Neural cell (in vitro differentiated cells): ENCODE measurements around the gene IL25. TPM values are rescaled to one million over a fixed set of nuclear protein-coding genes. Genes with fewer than 3 reads are reported as not detected.
"Not testable (repeated sequence)": the region's sequence is repeated elsewhere in the genome, so short reads cannot be mapped to it uniquely, and the experiment has no call there.

Experiments
- H2AFZ ChIP-seq: fragments of 200-600, 300-800 bp; sonication (generic), shearing (Covaris generic); 2 replicates; pipeline ENCODE4 v1.6.0; 2014; ENCODE audit warnings: low read depth, mild to moderate bottlenecking, antibody characterized with exemption, low read length, moderate library complexity
- H3F3A ChIP-seq: fragments of 200-600 bp; shearing (Covaris generic); 2 replicates; pipeline ENCODE4 v1.6.1; 2016; ENCODE audit warnings: mild to moderate bottlenecking, moderate library complexity, mixed read lengths, antibody characterized with exemption, low read length; ENCODE audit not compliant: insufficient read depth, poor library complexity, severe bottlenecking
- H3K27ac ChIP-seq: fragments of 200-600, 300-800 bp; sonication (generic), shearing (Covaris generic); 2 replicates; pipeline ENCODE4 v1.5.1; 2014; ENCODE audit warnings: mild to moderate bottlenecking, low read length, moderate library complexity
- H3K27me3 ChIP-seq: fragments of 300-800, 200-600 bp; sonication (generic), shearing (Covaris generic); 2 replicates; pipeline ENCODE4 v1.6.0; 2014; ENCODE audit warnings: mild to moderate bottlenecking, low read depth, low read length, moderate library complexity; ENCODE audit not compliant: insufficient read depth
- H3K36me3 ChIP-seq: fragments of 300-800, 200-600 bp; sonication (generic), shearing (Covaris generic); 2 replicates; pipeline ENCODE4 v1.5.1; 2014; ENCODE audit warnings: mild to moderate bottlenecking, antibody characterized with exemption, low read length, moderate library complexity; ENCODE audit not compliant: insufficient read depth
- H3K4me2 ChIP-seq: fragments of 300-800, 200-600 bp; sonication (generic), shearing (Covaris generic); 2 replicates; pipeline ENCODE4 v1.6.0; 2014; ENCODE audit warnings: mild to moderate bottlenecking, low read length
- H3K4me3 ChIP-seq: fragments of 300-800, 200-600 bp; sonication (generic), shearing (Covaris generic); 2 replicates; pipeline ENCODE4 v1.5.1; 2014; ENCODE audit warnings: mild to moderate bottlenecking, low read length, moderate library complexity
- H3K79me2 ChIP-seq: fragments of 200-600 bp; shearing (Covaris generic); replicated peaks from 2 replicates; pipeline ENCODE4 v1.6.0; 2014; ENCODE audit warnings: mild to moderate bottlenecking, low read length, moderate library complexity; ENCODE audit not compliant: insufficient read depth
- H3K9ac ChIP-seq: fragments of 300-800, 200-600 bp; sonication (generic), shearing (Covaris generic); 2 replicates; pipeline ENCODE4 v1.6.1; 2016; ENCODE audit warnings: mild to moderate bottlenecking, low read length, mixed read lengths
- H3K9me2 ChIP-seq: fragments of 200-600 bp; shearing (Covaris generic); 2 replicates; pipeline ENCODE4 v1.6.1; 2016; ENCODE audit warnings: mild to moderate bottlenecking, low read length, mixed read lengths; ENCODE audit not compliant: insufficient read depth
- H3K9me3 ChIP-seq: fragments of 200-600, 300-800 bp; sonication (generic), shearing (Covaris generic); 2 replicates; pipeline ENCODE4 v1.6.1; 2016; ENCODE audit warnings: mild to moderate bottlenecking, mixed run types, low read length, moderate library complexity, mixed read lengths
- H4K20me1 ChIP-seq: fragments of 200-600 bp; shearing (Covaris generic); 2 replicates; pipeline ENCODE4 v1.6.1; 2016; ENCODE audit warnings: mild to moderate bottlenecking, mixed run types; ENCODE audit not compliant: insufficient read depth
- EP300 ChIP-seq: fragments of 450-650 bp; conservative IDR thresholded peaks from 2 replicates; pipeline ENCODE4 v1.6.1; 2014; ENCODE audit warnings: antibody characterized with exemption, mild to moderate bottlenecking, moderate library complexity; ENCODE audit not compliant: poor library complexity, severe bottlenecking
- EZH2 ChIP-seq: fragments of 200-600, 300-800 bp; shearing (Covaris generic), sonication (generic); IDR thresholded peaks from 2 replicates; pipeline ENCODE4 v1.6.1; 2014; ENCODE audit warnings: antibody characterized with exemption, low read length, borderline replicate concordance, mild to moderate bottlenecking; ENCODE audit not compliant: insufficient read depth, poor library complexity, severe bottlenecking
- MXI1 ChIP-seq: fragments of 450-650 bp; conservative IDR thresholded peaks from 2 replicates; pipeline ENCODE4 v1.6.1; 2014; ENCODE audit warnings: antibody characterized with exemption, mild to moderate bottlenecking; ENCODE audit not compliant: poor library complexity, severe bottlenecking
- POLR2AphosphoS5 ChIP-seq: IDR thresholded peaks from 2 replicates; pipeline ENCODE4 v1.6.1; 2012
- RAD21 ChIP-seq: fragments of 450-650 bp; conservative IDR thresholded peaks from 2 replicates; pipeline ENCODE4 v1.6.1; 2014; ENCODE audit warnings: antibody characterized with exemption, mild to moderate bottlenecking, moderate library complexity
- SMC3 ChIP-seq: fragments of 450-650 bp; conservative IDR thresholded peaks from 2 replicates; pipeline ENCODE4 v1.6.1; 2014; ENCODE audit warnings: antibody characterized with exemption, mild to moderate bottlenecking, moderate library complexity; ENCODE audit not compliant: poor library complexity
- TAF1 ChIP-seq: IDR thresholded peaks from 2 replicates; pipeline ENCODE4 v1.6.1; 2012; ENCODE audit warnings: low read depth
- polyA plus RNA-seq: library from polyadenylated mRNA; depleted of rRNA; stranded (reverse); fragments of >200 nt; gene quantifications from 2 replicates; pipeline ENCODE4 v1.2.3, GENCODE V29; 2014
- TF ChIP-seq, protein P1 (sequence below): fragments of 450-650 bp; IDR thresholded peaks from 2 replicates; pipeline ENCODE4 v1.5.1; 2014; ENCODE audit warnings: antibody characterized with exemption, mild to moderate bottlenecking, moderate library complexity; ENCODE audit not compliant: poor library complexity, severe bottlenecking
- TF ChIP-seq, protein P2 (sequence below): IDR thresholded peaks from 2 replicates; pipeline ENCODE4 v1.6.1; 2012; ENCODE audit warnings: borderline replicate concordance

IL25 gene
- polyA plus RNA-seq, 1 donor from 2014 or later = not detected

DNA sequence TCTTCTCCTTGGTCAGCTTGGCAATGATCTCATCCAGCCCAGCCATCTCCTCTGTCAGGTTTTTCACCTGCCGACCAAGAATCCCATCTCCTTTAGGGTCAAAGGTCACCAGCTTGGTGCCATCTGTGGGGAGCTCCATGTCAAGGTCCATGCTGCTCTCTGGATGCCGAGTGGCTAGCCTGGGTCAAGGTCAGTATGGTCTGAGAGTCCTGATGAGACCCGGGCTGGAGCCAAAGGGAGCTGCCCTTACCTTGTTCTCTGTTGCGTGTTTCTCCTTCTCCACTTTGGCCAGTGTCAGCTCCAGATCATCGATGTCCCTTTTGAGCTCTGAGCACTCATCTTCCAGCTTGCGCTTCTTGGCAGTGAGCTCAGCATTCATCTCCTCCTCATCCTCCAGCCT is 51.0 kb downstream of the IL25 start:
- Histone ChIP-seq H3F3A (no peaks in the 10 kb centered on the region), H3K4me2 (no peak overlapping the region), H3K36me3 (no peaks in the 10 kb centered on the region), H3K9me3 (no peaks in the 10 kb centered on the region), H3K4me3 (no peak overlapping the region), H3K79me2 (no peaks in the 10 kb centered on the region), H3K27me3 (no peaks in the 10 kb centered on the region), H4K20me1 (no peaks in the 10 kb centered on the region), H3K27ac (no peak overlapping the region), H2AFZ (no peak overlapping the region), H3K9me2 (no peaks in the 10 kb centered on the region), H3K9ac (no peak overlapping the region)
- TF ChIP-seq EP300 = no peak
- no peak for TF ChIP-seq POLR2AphosphoS5
- TF ChIP-seq RAD21 = no peak
- TF ChIP-seq, protein P1, sequence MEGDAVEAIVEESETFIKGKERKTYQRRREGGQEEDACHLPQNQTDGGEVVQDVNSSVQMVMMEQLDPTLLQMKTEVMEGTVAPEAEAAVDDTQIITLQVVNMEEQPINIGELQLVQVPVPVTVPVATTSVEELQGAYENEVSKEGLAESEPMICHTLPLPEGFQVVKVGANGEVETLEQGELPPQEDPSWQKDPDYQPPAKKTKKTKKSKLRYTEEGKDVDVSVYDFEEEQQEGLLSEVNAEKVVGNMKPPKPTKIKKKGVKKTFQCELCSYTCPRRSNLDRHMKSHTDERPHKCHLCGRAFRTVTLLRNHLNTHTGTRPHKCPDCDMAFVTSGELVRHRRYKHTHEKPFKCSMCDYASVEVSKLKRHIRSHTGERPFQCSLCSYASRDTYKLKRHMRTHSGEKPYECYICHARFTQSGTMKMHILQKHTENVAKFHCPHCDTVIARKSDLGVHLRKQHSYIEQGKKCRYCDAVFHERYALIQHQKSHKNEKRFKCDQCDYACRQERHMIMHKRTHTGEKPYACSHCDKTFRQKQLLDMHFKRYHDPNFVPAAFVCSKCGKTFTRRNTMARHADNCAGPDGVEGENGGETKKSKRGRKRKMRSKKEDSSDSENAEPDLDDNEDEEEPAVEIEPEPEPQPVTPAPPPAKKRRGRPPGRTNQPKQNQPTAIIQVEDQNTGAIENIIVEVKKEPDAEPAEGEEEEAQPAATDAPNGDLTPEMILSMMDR = no peak
- TF ChIP-seq, protein P2, sequence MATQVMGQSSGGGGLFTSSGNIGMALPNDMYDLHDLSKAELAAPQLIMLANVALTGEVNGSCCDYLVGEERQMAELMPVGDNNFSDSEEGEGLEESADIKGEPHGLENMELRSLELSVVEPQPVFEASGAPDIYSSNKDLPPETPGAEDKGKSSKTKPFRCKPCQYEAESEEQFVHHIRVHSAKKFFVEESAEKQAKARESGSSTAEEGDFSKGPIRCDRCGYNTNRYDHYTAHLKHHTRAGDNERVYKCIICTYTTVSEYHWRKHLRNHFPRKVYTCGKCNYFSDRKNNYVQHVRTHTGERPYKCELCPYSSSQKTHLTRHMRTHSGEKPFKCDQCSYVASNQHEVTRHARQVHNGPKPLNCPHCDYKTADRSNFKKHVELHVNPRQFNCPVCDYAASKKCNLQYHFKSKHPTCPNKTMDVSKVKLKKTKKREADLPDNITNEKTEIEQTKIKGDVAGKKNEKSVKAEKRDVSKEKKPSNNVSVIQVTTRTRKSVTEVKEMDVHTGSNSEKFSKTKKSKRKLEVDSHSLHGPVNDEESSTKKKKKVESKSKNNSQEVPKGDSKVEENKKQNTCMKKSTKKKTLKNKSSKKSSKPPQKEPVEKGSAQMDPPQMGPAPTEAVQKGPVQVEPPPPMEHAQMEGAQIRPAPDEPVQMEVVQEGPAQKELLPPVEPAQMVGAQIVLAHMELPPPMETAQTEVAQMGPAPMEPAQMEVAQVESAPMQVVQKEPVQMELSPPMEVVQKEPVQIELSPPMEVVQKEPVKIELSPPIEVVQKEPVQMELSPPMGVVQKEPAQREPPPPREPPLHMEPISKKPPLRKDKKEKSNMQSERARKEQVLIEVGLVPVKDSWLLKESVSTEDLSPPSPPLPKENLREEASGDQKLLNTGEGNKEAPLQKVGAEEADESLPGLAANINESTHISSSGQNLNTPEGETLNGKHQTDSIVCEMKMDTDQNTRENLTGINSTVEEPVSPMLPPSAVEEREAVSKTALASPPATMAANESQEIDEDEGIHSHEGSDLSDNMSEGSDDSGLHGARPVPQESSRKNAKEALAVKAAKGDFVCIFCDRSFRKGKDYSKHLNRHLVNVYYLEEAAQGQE = no peak
- no peak for TF ChIP-seq MXI1
- no peak for TF ChIP-seq TAF1
- TF ChIP-seq EZH2 = no peak
- TF ChIP-seq SMC3 = no peak

DNA sequence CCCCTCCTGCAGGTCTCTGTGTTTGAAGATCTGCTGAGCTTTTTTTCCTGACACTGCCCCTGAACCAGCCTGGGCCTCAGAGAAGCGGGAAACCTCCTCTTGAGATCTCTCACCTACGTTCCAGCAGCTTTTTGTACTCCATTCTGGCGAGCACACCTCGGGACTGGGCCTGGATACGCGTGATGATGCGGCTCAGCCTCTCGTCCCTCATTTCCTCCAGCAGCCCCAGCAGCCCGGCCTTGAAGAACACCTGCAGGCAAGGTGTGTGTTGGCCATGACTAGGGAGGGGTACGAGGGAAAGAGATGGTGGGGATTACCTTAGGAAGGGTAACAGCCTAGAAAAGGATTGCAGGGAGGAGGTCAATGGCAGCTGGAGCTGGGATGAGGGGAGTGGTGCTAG is 52.6 kb downstream of the IL25 start:
- no peak overlapping the region for H3K4me2 ChIP-seq
- no peaks in the 10 kb centered on the region for H3K79me2 ChIP-seq
- no peaks in the 10 kb centered on the region for H3K9me3 ChIP-seq
- no peaks in the 10 kb centered on the region for H3K27me3 ChIP-seq
- no peaks in the 10 kb centered on the region for H4K20me1 ChIP-seq
- no peak overlapping the region for H3K9ac ChIP-seq
- TF ChIP-seq TAF1 = no peak
- TF ChIP-seq POLR2AphosphoS5 = no peak
- TF ChIP-seq, protein P1 = no peak
- no peaks in the 10 kb centered on the region for H3F3A ChIP-seq
- H3K36me3 ChIP-seq = no peaks in the 10 kb centered on the region
- H2AFZ ChIP-seq = no peak overlapping the region
- H3K9me2 ChIP-seq = no peaks in the 10 kb centered on the region
- no peak overlapping the region for H3K4me3 ChIP-seq
- H3K27ac ChIP-seq = no peak overlapping the region

DNA sequence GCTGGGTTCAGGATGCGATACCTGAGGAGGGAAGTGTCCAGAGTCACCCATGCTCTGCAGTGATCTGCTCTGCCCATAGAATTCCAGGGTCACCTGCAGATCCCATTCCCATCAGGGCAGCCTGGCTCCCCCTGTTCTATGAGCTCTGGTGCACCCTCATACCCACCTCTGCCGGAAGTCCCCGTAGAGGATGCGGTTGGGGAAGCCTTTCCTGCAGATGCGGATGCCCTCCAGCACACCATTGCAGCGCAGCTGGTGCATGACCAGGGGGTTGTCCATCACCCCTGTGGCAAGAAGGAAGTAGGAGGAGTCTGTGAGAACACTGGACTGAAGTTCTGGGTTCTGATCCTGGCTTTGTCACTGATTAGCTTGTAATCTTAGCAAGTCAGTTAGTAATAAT is 53.2 kb downstream of the IL25 start:
- not testable (repeated sequence) for H3K27ac ChIP-seq, H3F3A ChIP-seq, H3K9ac ChIP-seq, H3K4me2 ChIP-seq, H3K9me3 ChIP-seq, H3K27me3 ChIP-seq, H3K9me2 ChIP-seq, H2AFZ ChIP-seq, H3K79me2 ChIP-seq, H4K20me1 ChIP-seq, H3K4me3 ChIP-seq, H3K36me3 ChIP-seq
